Caco-2 (cell line): ENCODE data around the gene IL1RAPL2. TPM values are rescaled to one million over a fixed set of nuclear protein-coding genes. Genes with fewer than 3 reads are reported as not detected.
"Not testable (repeated sequence)": the region's sequence is repeated elsewhere in the genome, so short reads cannot be mapped to it uniquely, and the experiment has no call there.

Experiments used
- BruUV-seq: library from RNA; stranded (reverse); fragments of 400-500 nt; replicated peaks from 2 replicates; lab custom pipeline; 2021; lab: Mats Ljungman, UMichigan
- CTCF ChIA-PET: fragments of 300-600 bp; sonication (Branson Sonifier 250); formaldehyde crosslinking; loops from one replicate; lab custom pipeline; 2022; ENCODE audit warnings: antibody characterized with exemption; lab: Charles Lee
- POLR2A ChIA-PET: fragments of 300-600 bp; sonication (Branson Sonifier 250); formaldehyde crosslinking; loops from one replicate; lab custom pipeline; 2022; ENCODE audit warnings: antibody characterized with exemption; lab: Charles Lee
- DNase-seq, 2 experiments: peaks; one replicate each; pipeline versions ENCODE4 v3.0.0 to v3.0.0-alpha.2; 2020 to 2022
- H3K27me3 ChIP-seq: replicated peaks from 2 replicates; pipeline ENCODE4 v1.6.0; 2011; ENCODE audit warnings: low read length; ENCODE audit not compliant: control insufficient read depth, insufficient read depth
- H3K36me3 ChIP-seq: 2 replicates; pipeline ENCODE4 v1.5.1; 2011; ENCODE audit warnings: low read length; ENCODE audit not compliant: control insufficient read depth, insufficient read depth
- H3K4me1 ChIP-seq: fragments of 250-450 bp; sonication (Bioruptor Pico); 2 replicates; pipeline ENCODE4 v1.5.1; 2020; ENCODE audit warnings: mild to moderate bottlenecking
- H3K4me3 ChIP-seq: 2 replicates; pipeline ENCODE4 v1.5.1; 2011; ENCODE audit warnings: low read depth, mild to moderate bottlenecking, control low read depth, low read length
- H3K9me3 ChIP-seq: fragments of 250-450 bp; sonication (Bioruptor Pico); 2 replicates; pipeline ENCODE4 v1.5.1; 2020; ENCODE audit warnings: mild to moderate bottlenecking, moderate library complexity
- H3K27ac Mint-ChIP-seq: one replicate; pipeline ENCODE4 v1.8.0; 2022; ENCODE audit warnings: mixed read lengths; ENCODE audit not compliant: unreplicated experiment
- H3K27me3 Mint-ChIP-seq: one replicate; pipeline ENCODE4 v1.8.0; 2022; ENCODE audit warnings: mixed read lengths; ENCODE audit not compliant: insufficient read depth, unreplicated experiment
- H3K36me3 Mint-ChIP-seq: one replicate; pipeline ENCODE4 v1.8.0; 2022; ENCODE audit warnings: mild to moderate bottlenecking, mixed read lengths; ENCODE audit not compliant: insufficient read depth, unreplicated experiment
- H3K4me1 Mint-ChIP-seq: one replicate; pipeline ENCODE4 v1.8.0; 2022; ENCODE audit warnings: low read depth, mixed read lengths; ENCODE audit not compliant: unreplicated experiment
- H3K4me3 Mint-ChIP-seq: one replicate; pipeline ENCODE4 v1.8.0; 2022; ENCODE audit warnings: mild to moderate bottlenecking, moderate library complexity, mixed read lengths; ENCODE audit not compliant: unreplicated experiment
- H3K9me3 Mint-ChIP-seq: one replicate; pipeline ENCODE4 v1.8.0; 2022; ENCODE audit warnings: mixed read lengths; ENCODE audit not compliant: unreplicated experiment
- CTCF ChIP-seq, 2 experiments: fragments of 200-600 bp in 1 of 2; IDR thresholded peaks; 1 replicate in 1 of 2; 2 replicates in 1 of 2; pipeline versions ENCODE4 v1.5.1 to v1.8.0; 2011 to 2022; ENCODE audit warnings: antibody characterized with exemption in 1 of 2, control low read depth in 1 of 2, inconsistent platforms in 1 of 2, low read depth in 1 of 2, low read length in 1 of 2, mild to moderate bottlenecking in 1 of 2, moderate library complexity in 1 of 2; ENCODE audit not compliant: insufficient read depth in 1 of 2, severe bottlenecking in 1 of 2, unreplicated experiment in 1 of 2
- intact Hi-C: fragments of 100-400 bp; cut with micrococcal nuclease; formaldehyde crosslinking; loops from one replicate; pipeline ENCODE4 v1.10.0; 2022; ENCODE audit not compliant: unreplicated experiment
- total RNA-seq: library from RNA; stranded (reverse); gene quantifications from 2 replicates; pipeline ENCODE4 v1.2.3, GENCODE V29; 2022

The IL1RAPL2 gene
- total RNA-seq, 1 experiment from 2014 or later, result not detected

GRCh38 chrX:105226499-105226898 is 660.5 kb downstream of the IL1RAPL2 start:
- no TSS peak for BruUV-seq
- Mint-ChIP-seq H3K9me3 (no peaks in the 10 kb centered on the region), H3K4me3 (no peak overlapping the region), H3K27me3 (no peaks in the 10 kb centered on the region), H3K27ac (no peak overlapping the region), H3K4me1 (no peaks in the 10 kb centered on the region), H3K36me3 (no peaks in the 10 kb centered on the region)
- H3K9me3 ChIP-seq, result no peaks in the 10 kb centered on the region
- no peak for DNase-seq
- CTCF ChIA-PET, result no interaction called here
- no peak for TF ChIP-seq CTCF (IDR thresholded peaks at IDR 0.05; ENCODE audit: insufficient read depth in 1 of 2, low read depth in 1 of 2, low read length in 1 of 2, severe bottlenecking in 1 of 2, unreplicated experiment in 1 of 2)
- H3K36me3 ChIP-seq, result no peaks in the 10 kb centered on the region
- no peaks in the 10 kb centered on the region for H3K27me3 ChIP-seq
- POLR2A ChIA-PET, result no interaction called here
- intact Hi-C loops, result no loop called here
- H3K4me1 ChIP-seq, result peaks cover 8% of the 10 kb centered on the region
- H3K4me3 ChIP-seq, result no peak overlapping the region

- Histone ChIP-seq H3K27me3 (no peaks in the 10 kb centered on the region), H3K36me3 (no peaks in the 10 kb centered on the region), H3K4me3 (no peak overlapping the region), H3K4me1 (peaks cover 17% of the 10 kb centered on the region), H3K9me3 (no peaks in the 10 kb centered on the region)
- no peak for DNase-seq
- TF ChIP-seq CTCF (IDR thresholded peaks at IDR 0.05; ENCODE audit: insufficient read depth in 1 of 2, low read depth in 1 of 2, low read length in 1 of 2, severe bottlenecking in 1 of 2, unreplicated experiment in 1 of 2), result no peak
- no peaks in the 10 kb centered on the region for H3K27me3 Mint-ChIP-seq
- no peaks in the 10 kb centered on the region for H3K4me1 Mint-ChIP-seq
- intact Hi-C loops, result no loop called here
- H3K4me3 Mint-ChIP-seq, result no peak overlapping the region
- POLR2A ChIA-PET, result no interaction called here
- no peaks in the 10 kb centered on the region for H3K36me3 Mint-ChIP-seq
- CTCF ChIA-PET, result no interaction called here
- H3K27ac Mint-ChIP-seq, result no peak overlapping the region
- no TSS peak for BruUV-seq
- no peaks in the 10 kb centered on the region for H3K9me3 Mint-ChIP-seq
Measured at GRCh38 chrX:105228602-105229001, 662.6 kb downstream of the IL1RAPL2 start.

GRCh38 chrX:105229146-105229545 is 663.1 kb downstream of the IL1RAPL2 start:
- no peak for DNase-seq
- H3K4me3 ChIP-seq, result no peak overlapping the region
- POLR2A ChIA-PET, result no interaction called here
- Mint-ChIP-seq H3K9me3 (no peaks in the 10 kb centered on the region), H3K4me1 (no peaks in the 10 kb centered on the region), H3K27ac (no peak overlapping the region), H3K27me3 (no peaks in the 10 kb centered on the region), H3K36me3 (no peaks in the 10 kb centered on the region), H3K4me3 (no peak overlapping the region)
- no TSS peak for BruUV-seq
- H3K27me3 ChIP-seq, result no peaks in the 10 kb centered on the region
- TF ChIP-seq CTCF (IDR thresholded peaks at IDR 0.05; ENCODE audit: insufficient read depth in 1 of 2, low read depth in 1 of 2, low read length in 1 of 2, severe bottlenecking in 1 of 2, unreplicated experiment in 1 of 2), result no peak
- H3K36me3 ChIP-seq, result no peaks in the 10 kb centered on the region
- CTCF ChIA-PET, result no interaction called here
- no peaks in the 10 kb centered on the region for H3K9me3 ChIP-seq
- peaks cover 17% of the 10 kb centered on the region for H3K4me1 ChIP-seq
- intact Hi-C loops, result no loop called here

- CTCF ChIA-PET, intact Hi-C loops, H3K27me3 ChIP-seq, H3K9me3 ChIP-seq, BruUV-seq, H3K36me3 ChIP-seq, H3K4me3 Mint-ChIP-seq, H3K4me1 Mint-ChIP-seq, H3K4me3 ChIP-seq, DNase-seq, H3K27me3 Mint-ChIP-seq, H3K4me1 ChIP-seq, H3K36me3 Mint-ChIP-seq, POLR2A ChIA-PET, H3K27ac Mint-ChIP-seq, H3K9me3 Mint-ChIP-seq: not testable (repeated sequence)
Measured at GRCh38 chrX:105237407-105237806, 671.4 kb downstream of the IL1RAPL2 start.
